ENCODE results near the gene MYO16.

MYO16 gene

DNA sequence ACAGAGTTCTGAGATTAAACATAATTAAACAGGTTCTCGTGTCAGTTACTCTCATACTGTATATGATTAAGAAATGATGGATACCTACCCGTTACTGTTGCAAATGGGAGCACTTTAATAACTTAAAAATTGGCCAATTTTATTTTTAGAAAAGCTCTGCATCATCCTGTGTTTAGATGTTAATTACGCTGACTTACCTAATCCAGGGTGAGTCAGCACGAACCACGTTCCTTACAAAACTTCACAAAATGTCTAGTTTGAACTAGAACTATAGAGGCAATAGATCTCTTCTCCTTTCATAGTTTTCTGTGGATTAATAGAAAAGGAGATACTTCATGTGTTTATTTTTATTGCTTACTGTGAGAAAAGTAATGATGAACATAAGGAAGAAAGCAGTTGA lies 363.9 kb downstream of the MYO16 start:
- TF ChIP-seq, protein P1, sequence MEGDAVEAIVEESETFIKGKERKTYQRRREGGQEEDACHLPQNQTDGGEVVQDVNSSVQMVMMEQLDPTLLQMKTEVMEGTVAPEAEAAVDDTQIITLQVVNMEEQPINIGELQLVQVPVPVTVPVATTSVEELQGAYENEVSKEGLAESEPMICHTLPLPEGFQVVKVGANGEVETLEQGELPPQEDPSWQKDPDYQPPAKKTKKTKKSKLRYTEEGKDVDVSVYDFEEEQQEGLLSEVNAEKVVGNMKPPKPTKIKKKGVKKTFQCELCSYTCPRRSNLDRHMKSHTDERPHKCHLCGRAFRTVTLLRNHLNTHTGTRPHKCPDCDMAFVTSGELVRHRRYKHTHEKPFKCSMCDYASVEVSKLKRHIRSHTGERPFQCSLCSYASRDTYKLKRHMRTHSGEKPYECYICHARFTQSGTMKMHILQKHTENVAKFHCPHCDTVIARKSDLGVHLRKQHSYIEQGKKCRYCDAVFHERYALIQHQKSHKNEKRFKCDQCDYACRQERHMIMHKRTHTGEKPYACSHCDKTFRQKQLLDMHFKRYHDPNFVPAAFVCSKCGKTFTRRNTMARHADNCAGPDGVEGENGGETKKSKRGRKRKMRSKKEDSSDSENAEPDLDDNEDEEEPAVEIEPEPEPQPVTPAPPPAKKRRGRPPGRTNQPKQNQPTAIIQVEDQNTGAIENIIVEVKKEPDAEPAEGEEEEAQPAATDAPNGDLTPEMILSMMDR (IDR thresholded peaks at IDR 0.05; ENCODE audit: extremely low read depth, insufficient read depth, missing control alignments) = no peak
- no peak for DNase-seq (ENCODE audit: low spot score)
- in situ Hi-C loops (cut with MboI; ENCODE audit: low pct_unique_long_range_greater_than_20kb, low sequenced_read_pairs, unreplicated experiment) = no loop called here

DNA sequence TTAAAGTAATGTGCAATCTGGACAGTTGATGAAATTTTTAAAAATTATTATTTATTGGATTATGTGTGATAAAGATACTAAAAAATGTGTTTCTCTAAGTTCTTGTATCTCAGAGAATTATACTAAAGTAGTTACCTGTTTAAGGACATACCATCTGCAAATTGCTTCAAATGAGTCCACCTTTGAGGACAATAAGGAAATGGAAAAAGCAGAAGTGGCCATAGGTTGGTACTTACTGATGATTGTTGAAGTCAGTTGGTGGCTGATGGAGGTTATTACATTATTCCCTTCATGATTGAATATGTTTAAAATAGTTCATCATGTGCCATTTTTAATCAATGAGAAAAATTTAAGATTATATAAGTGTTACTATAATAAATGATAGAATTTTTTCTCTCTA lies 367.0 kb downstream of the MYO16 start:
- no peak for DNase-seq (ENCODE audit: low spot score)
- in situ Hi-C loops (cut with MboI; ENCODE audit: low pct_unique_long_range_greater_than_20kb, low sequenced_read_pairs, unreplicated experiment) = no loop called here
- TF ChIP-seq, protein P1 (IDR thresholded peaks at IDR 0.05; ENCODE audit: extremely low read depth, insufficient read depth, missing control alignments) = no peak

DNA sequence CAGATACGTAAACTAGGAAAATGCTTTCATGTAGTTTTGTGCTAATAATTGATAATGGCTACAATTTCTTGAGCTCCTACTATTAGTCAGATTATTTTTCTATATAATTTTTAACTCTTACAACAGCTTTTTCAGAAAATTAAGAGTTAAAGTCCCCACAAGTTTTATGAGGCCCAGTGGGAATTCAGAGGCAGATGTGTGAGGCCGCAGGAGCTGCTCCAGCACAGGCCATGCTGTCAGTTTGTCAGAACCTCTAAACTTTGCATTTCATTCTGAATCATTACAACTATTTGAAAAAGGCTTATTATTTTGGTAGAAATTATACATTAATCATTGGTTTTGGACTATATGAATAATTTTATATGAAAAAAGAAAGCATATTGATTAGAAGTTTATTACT lies 370.8 kb downstream of the MYO16 start:
- in situ Hi-C loops (cut with MboI; ENCODE audit: low pct_unique_long_range_greater_than_20kb, low sequenced_read_pairs, unreplicated experiment) = no loop called here
- TF ChIP-seq, protein P1 (IDR thresholded peaks at IDR 0.05; ENCODE audit: extremely low read depth, insufficient read depth, missing control alignments) = no peak
- DNase-seq (ENCODE audit: low spot score) = no peak

DNA sequence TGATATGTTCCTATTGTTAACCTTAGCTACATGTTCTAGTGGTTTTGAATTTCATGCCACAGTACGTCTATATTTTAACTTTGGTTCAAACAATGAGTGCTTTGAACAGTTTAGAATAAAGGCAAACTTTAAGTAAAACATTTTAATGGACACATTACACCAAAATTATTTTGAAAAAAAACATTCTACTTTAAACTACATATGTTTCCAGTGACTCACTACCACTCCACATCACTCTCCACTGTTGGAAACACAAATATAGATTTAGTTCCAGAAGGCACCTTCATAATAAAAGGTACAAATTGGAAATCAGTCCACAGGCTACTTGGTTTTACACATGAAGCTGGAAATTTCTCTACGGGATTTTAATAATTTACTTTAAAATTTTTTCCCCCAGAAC lies 373.5 kb downstream of the MYO16 start:
- in situ Hi-C loops (cut with MboI; ENCODE audit: low pct_unique_long_range_greater_than_20kb, low sequenced_read_pairs, unreplicated experiment) = no loop called here
- DNase-seq (ENCODE audit: low spot score) = no peak
- TF ChIP-seq, protein P1 (IDR thresholded peaks at IDR 0.05; ENCODE audit: extremely low read depth, insufficient read depth, missing control alignments) = no peak

DNA sequence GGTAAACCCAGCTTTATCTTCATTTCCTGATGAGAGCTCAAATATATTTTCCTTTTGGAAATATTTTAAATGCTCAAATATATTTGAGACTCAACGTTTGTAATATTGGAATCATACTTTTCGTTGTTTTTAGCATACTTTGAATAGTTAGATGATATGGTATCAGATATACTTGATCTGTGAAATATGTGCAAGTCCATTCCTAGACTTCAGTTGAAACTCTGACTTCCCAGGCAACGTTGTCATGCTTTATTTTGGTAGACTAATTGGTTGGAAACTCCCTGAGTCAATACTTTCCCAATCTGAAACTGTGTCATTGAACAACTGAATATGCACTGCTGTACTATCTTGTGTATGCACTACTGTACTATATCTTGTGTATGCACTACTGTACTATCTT lies 378.5 kb downstream of the MYO16 start:
- in situ Hi-C loops (cut with MboI; ENCODE audit: low pct_unique_long_range_greater_than_20kb, low sequenced_read_pairs, unreplicated experiment) = no loop called here
- TF ChIP-seq, protein P1 (IDR thresholded peaks at IDR 0.05; ENCODE audit: extremely low read depth, insufficient read depth, missing control alignments) = no peak
- DNase-seq (ENCODE audit: low spot score) = no peak

DNA sequence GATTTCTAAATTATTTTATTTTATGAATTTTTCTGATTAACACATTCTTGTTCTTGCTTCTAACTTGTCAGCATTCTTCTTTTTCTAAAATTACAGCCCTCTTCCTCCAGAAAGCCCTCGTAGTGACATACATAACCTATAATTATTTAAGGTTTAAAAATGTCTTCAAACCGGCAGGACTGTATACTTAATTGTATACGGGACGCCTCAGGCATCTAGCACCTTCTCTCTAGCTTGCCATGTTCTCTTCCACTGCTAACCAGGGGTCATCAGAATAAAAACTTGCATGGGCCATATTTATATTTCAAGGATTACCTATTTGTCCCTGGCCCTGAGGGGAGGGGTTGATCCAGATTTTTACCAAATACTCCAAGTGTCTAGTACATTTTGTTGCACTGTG lies 380.3 kb downstream of the MYO16 start:
- TF ChIP-seq, protein P1 (IDR thresholded peaks at IDR 0.05; ENCODE audit: extremely low read depth, insufficient read depth, missing control alignments) = no peak
- DNase-seq (ENCODE audit: low spot score) = no peak
- in situ Hi-C loops (cut with MboI; ENCODE audit: low pct_unique_long_range_greater_than_20kb, low sequenced_read_pairs, unreplicated experiment) = no loop called here

DNA sequence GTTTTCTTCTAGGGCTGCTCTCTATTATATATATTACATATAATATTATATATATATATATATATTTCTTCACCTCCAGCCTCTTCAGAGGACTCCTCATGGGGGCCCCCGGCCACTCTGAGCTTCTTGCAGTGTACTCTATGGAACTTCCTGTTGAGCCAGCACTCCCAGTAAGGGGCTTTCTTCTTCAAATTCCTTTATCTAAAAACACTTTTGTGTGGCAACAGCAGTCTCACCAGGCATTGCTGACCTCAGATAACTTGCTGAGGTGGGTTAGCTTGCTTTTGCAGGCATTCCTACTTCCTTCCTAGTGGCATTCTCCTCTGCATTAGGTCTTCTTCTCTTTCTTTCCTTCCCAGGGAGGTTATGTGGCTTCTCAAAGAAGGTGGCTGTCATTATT lies 381.5 kb downstream of the MYO16 start:
- TF ChIP-seq, protein P1 (IDR thresholded peaks at IDR 0.05; ENCODE audit: extremely low read depth, insufficient read depth, missing control alignments) = no peak
- in situ Hi-C loops (cut with MboI; ENCODE audit: low pct_unique_long_range_greater_than_20kb, low sequenced_read_pairs, unreplicated experiment) = no loop called here
- DNase-seq (ENCODE audit: low spot score) = no peak

Measured in GM13977 (cell line).